Measurements from ENCODE around the gene TSEN15. TPM values are rescaled to one million over a fixed set of nuclear protein-coding genes. Genes with fewer than 3 reads are reported as not detected.
"Not testable (repeated sequence)": the region's sequence is repeated elsewhere in the genome, so short reads cannot be mapped to it uniquely, and the experiment has no call there.

TSEN15 gene
- total and polyA plus RNA-seq, 9 of the 15 experiments (the other 6 are each of a cell fraction or from before 2014, with no cell fraction given), result 25.6 to 121 (median 91.3) TPM

DNA sequence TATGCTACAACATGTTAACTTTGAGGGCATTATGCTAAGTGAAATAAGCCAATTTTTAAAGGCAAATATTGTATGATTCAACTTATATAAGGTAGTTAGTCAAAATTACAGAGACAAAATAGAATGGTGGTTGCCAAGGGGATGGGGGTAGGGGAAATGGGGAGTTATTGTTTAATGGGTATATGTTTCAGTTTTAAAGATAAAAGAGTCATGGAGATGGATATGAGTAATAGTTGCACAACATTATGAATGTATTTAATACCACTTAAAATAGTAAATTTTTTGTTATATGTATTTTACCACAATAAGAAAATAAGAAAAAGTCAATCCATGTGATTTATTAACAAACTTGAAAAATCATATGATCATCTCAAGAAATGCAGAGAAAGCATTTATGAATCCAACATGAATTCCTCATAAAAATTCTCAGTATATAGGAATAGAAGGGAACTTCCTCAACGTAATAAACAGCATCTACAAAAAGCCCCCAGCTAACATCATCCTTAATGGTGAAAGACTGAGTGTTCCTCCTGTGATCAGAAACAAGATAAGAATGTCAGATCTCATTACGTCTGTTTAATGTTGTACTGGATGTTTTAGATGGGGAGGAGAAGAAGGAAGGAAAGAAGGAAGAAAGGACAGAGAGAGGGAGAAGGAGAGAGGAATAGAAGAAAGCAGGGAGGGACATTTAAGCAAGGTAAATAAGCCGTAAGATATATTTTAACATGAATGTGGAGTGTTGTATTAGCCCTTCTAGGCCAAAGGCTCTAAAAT lies 6.7 kb upstream of the TSEN15 start (continued):
- TF ChIP-seq, protein P1, sequence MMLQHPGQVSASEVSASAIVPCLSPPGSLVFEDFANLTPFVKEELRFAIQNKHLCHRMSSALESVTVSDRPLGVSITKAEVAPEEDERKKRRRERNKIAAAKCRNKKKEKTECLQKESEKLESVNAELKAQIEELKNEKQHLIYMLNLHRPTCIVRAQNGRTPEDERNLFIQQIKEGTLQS (IDR thresholded peaks at IDR 0.05), result 0 out of 2 replicates have a peak, but pooled peaks have one; percentile 9
- TF ChIP-seq, protein P1 (CRISPR knock-in tag; conservative IDR thresholded peaks at IDR 0.05), result no peak
- TF ChIP-seq ZNF785 (CRISPR knock-in tag; IDR thresholded peaks at IDR 0.05) (no peak), CEBPG (CRISPR knock-in tag; IDR thresholded peaks at IDR 0.05) (no peak), CEBPG (tag; conservative IDR thresholded peaks at IDR 0.05 in 1 of 2, IDR thresholded peaks at IDR 0.05 in 1 of 2) (peak; percentile 28 to 31; a peak in 1 of 4 replicates), MECOM (CRISPR knock-in tag; IDR thresholded peaks at IDR 0.05) (no peak)
- TF ChIP-seq, protein P2, sequence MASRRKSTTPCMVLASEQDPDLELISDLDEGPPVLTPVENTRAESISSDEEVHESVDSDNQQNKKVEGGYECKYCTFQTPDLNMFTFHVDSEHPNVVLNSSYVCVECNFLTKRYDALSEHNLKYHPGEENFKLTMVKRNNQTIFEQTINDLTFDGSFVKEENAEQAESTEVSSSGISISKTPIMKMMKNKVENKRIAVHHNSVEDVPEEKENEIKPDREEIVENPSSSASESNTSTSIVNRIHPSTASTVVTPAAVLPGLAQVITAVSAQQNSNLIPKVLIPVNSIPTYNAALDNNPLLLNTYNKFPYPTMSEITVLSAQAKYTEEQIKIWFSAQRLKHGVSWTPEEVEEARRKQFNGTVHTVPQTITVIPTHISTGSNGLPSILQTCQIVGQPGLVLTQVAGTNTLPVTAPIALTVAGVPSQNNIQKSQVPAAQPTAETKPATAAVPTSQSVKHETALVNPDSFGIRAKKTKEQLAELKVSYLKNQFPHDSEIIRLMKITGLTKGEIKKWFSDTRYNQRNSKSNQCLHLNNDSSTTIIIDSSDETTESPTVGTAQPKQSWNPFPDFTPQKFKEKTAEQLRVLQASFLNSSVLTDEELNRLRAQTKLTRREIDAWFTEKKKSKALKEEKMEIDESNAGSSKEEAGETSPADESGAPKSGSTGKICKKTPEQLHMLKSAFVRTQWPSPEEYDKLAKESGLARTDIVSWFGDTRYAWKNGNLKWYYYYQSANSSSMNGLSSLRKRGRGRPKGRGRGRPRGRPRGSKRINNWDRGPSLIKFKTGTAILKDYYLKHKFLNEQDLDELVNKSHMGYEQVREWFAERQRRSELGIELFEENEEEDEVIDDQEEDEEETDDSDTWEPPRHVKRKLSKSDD (conservative IDR thresholded peaks at IDR 0.05; ENCODE audit: low read length), result no peak
- TF ChIP-seq, protein P3, sequence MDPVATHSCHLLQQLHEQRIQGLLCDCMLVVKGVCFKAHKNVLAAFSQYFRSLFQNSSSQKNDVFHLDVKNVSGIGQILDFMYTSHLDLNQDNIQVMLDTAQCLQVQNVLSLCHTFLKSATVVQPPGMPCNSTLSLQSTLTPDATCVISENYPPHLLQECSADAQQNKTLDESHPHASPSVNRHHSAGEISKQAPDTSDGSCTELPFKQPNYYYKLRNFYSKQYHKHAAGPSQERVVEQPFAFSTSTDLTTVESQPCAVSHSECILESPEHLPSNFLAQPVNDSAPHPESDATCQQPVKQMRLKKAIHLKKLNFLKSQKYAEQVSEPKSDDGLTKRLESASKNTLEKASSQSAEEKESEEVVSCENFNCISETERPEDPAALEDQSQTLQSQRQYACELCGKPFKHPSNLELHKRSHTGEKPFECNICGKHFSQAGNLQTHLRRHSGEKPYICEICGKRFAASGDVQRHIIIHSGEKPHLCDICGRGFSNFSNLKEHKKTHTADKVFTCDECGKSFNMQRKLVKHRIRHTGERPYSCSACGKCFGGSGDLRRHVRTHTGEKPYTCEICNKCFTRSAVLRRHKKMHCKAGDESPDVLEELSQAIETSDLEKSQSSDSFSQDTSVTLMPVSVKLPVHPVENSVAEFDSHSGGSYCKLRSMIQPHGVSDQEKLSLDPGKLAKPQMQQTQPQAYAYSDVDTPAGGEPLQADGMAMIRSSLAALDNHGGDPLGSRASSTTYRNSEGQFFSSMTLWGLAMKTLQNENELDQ (CRISPR knock-in tag; IDR thresholded peaks at IDR 0.05; ENCODE audit: borderline replicate concordance), result no peak

DNA sequence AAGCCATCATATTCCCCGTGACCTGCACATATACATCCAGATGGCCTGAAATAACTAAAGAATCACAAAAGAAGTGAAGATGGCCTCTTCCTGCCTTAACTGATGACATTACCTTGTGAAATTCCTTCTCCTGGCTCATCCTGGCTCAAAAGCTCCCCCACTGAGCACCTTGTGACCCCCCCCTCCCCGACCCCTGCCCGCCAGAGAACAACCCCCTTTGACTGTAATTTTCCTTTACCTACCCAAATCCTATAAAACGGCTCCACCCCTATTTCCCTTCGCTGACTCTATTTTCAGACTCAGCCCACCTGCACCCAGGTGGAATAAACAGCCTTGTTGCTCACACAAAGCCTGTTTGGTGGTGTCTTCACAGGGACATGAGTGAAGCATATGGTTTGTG lies 4.0 kb upstream of the TSEN15 start:
- 76% methylated on average over 5 of the region's 5 CpGs for WGBS (ENCODE audit: insufficient coverage, low coverage, missing lambda C conversion rate)
- H3K27ac ChIP-seq (ENCODE audit: extremely low read depth, low read depth, low read length); H3K9ac ChIP-seq (ENCODE audit: insufficient read depth in 1 of 2, low read depth in 2 of 2, low read length in 2 of 2); H3K36me3 ChIP-seq (ENCODE audit: control insufficient read depth, insufficient read depth, low read length); H4K20me1 ChIP-seq (replicated peaks; ENCODE audit: control insufficient read depth, insufficient read depth, low read length); H3K9me3 ChIP-seq (replicated peaks; ENCODE audit: control insufficient read depth, insufficient read depth, low read depth, low read length); H3K4me2 ChIP-seq (ENCODE audit: insufficient read depth, low read length); H3K27me3 ChIP-seq (ENCODE audit: control insufficient read depth in 2 of 2, insufficient read depth in 2 of 2, low read length in 2 of 2); FAIRE-seq; H2AFZ ChIP-seq (ENCODE audit: low read depth, low read length); intact Hi-C loops (cut with micrococcal nuclease); DNase-seq (ENCODE audit: extremely low read depth in 1 of 4, low spot score in 3 of 4); POLR2A ChIA-PET; in situ Hi-C loops (cut with MboI); H3K9me1 ChIP-seq (ENCODE audit: control insufficient read depth, insufficient read depth, low read length); ATAC-seq; H3K4me3 ChIP-seq; CTCF ChIA-PET (ENCODE audit: low intra/inter-chr PET ratio); BruUV-seq (replicated peaks): not testable (repeated sequence)
- Histone ChIP-seq H3K79me2 (ENCODE audit: control insufficient read depth, insufficient read depth, low read length) (peaks cover 17% of the 10 kb centered on the region), H3K4me1 (replicated peaks in 1 of 2; ENCODE audit: control insufficient read depth in 2 of 2, insufficient read depth in 2 of 2, low read length in 2 of 2) (peaks cover 0 to 11% of the 10 kb centered on the region in 2 experiments; a peak in 2 of 5 replicates)

Data from K562 (cell line).